Large intestine (tissue), 3 donors: ENCODE measurements around the gene ADAM19. TPM values are rescaled to one million over a fixed set of nuclear protein-coding genes. Genes with fewer than 3 reads are reported as not detected.

ENCODE experiments used
- DNase-seq, 2 donors: peaks; one replicate each; pipeline versions ENCODE4 v3.0.0 to v3.0.0-alpha.2; 2013
- H3K27ac ChIP-seq: one replicate; pipeline ENCODE4 v1.5.1; 2013; ENCODE audit warnings: low read length
- H3K27me3 ChIP-seq: 2 replicates; pipeline ENCODE4 v1.6.1; 2013; ENCODE audit warnings: low read length; ENCODE audit not compliant: control insufficient read depth, insufficient read depth
- H3K36me3 ChIP-seq: 2 replicates; pipeline ENCODE4 v1.6.1; 2013; ENCODE audit warnings: low read length; ENCODE audit not compliant: control insufficient read depth, insufficient read depth
- H3K4me1 ChIP-seq: one replicate; pipeline ENCODE4 v1.6.1; 2013; ENCODE audit warnings: low read length; ENCODE audit not compliant: control insufficient read depth, insufficient read depth
- H3K4me3 ChIP-seq: one replicate; pipeline ENCODE4 v1.5.1; 2013; ENCODE audit warnings: low read length
- H3K9me3 ChIP-seq: one replicate; pipeline ENCODE4 v1.6.1; 2013; ENCODE audit warnings: mild to moderate bottlenecking, low read depth, low read length, moderate library complexity; ENCODE audit not compliant: control insufficient read depth
- WGBS: methylation state at CpG from one replicate; pipeline ENCODE4 v1.1.5; 2013; ENCODE audit warnings: low lambda C conversion rate; ENCODE audit not compliant: insufficient coverage; 5-methylcytosine and 5-hydroxymethylcytosine counted together
- polyA plus RNA-seq: library from polyadenylated mRNA; unstranded; fragments of 120-200 nt; gene quantifications from one replicate; pipeline ENCODE4 v1.2.1, GENCODE V29; 2013

ADAM19 gene
- polyA plus RNA-seq, 1 donor: 13.6 TPM

GRCh38 chr5:157576678-157577077, 1.1 kb upstream of the ADAM19 start:
- Histone ChIP-seq H3K27ac (no peak overlapping the region), H3K4me3 (no peak overlapping the region), H3K27me3 (peaks cover 12% of the 10 kb centered on the region), H3K9me3 (no peaks in the 10 kb centered on the region), H3K36me3 (no peaks in the 10 kb centered on the region), H3K4me1 (peaks cover 11% of the 10 kb centered on the region)
- no CpG with 5 or more reads among the region's 4 CpGs for WGBS
- DNase-seq: no peak

- H3K4me1 ChIP-seq: peaks cover 11% of the 10 kb centered on the region
- H3K36me3 ChIP-seq: no peaks in the 10 kb centered on the region
- no peaks in the 10 kb centered on the region for H3K9me3 ChIP-seq
- H3K4me3 ChIP-seq: peak overlapping the region; percentile 68
- H3K27me3 ChIP-seq: peaks cover 12% of the 10 kb centered on the region
- DNase-seq: peak in 1 of 2 donors; percentile 55
- 0% methylated on average over 5 of the region's 61 CpGs for WGBS
- peak overlapping the region; percentile 61 for H3K27ac ChIP-seq
Observed at GRCh38 chr5:157574456-157575380, 857 bp downstream of the ADAM19 start.

- no peaks in the 10 kb centered on the region for H3K36me3 ChIP-seq
- no peak for DNase-seq
- H3K4me3 ChIP-seq: no peak overlapping the region
- WGBS: 73% methylated on average over 3 of the region's 6 CpGs
- H3K27me3 ChIP-seq: peaks cover 12% of the 10 kb centered on the region
- peak overlapping the region; percentile 56 for H3K27ac ChIP-seq
- H3K4me1 ChIP-seq: peaks cover 11% of the 10 kb centered on the region
- no peaks in the 10 kb centered on the region for H3K9me3 ChIP-seq
Observed at GRCh38 chr5:157571357-157571827, 4.2 kb downstream of the ADAM19 start.

GRCh38 chr5:157570531-157571200, 4.9 kb downstream of the ADAM19 start:
- H3K4me1 ChIP-seq: peaks cover 11% of the 10 kb centered on the region
- no peak for DNase-seq
- no CpG with 5 or more reads among the region's 2 CpGs for WGBS

GRCh38 chr5:157568720-157569119, 6.9 kb downstream of the ADAM19 start:
- no peaks in the 10 kb centered on the region for H3K27me3 ChIP-seq
- WGBS: no CpG with 5 or more reads among the region's 2 CpGs

More at GRCh38 chr5:157570531-157571200, 4.9 kb downstream of the ADAM19 start:
- Histone ChIP-seq H3K9me3 (no peaks in the 10 kb centered on the region), H3K27me3 (peaks cover 12% of the 10 kb centered on the region), H3K27ac (peak overlapping the region; percentile 56), H3K36me3 (no peaks in the 10 kb centered on the region), H3K4me3 (no peak overlapping the region)

GRCh38 chr5:157568222-157568621, 7.4 kb downstream of the ADAM19 start:
- H3K4me3 ChIP-seq: no peak overlapping the region
- H3K27ac ChIP-seq: no peak overlapping the region
- H3K27me3 ChIP-seq: no peaks in the 10 kb centered on the region
- WGBS: no CpG with 5 or more reads among the region's 4 CpGs
- no peaks in the 10 kb centered on the region for H3K4me1 ChIP-seq
- H3K36me3 ChIP-seq: peaks cover 1% of the 10 kb centered on the region
- no peak for DNase-seq
- no peaks in the 10 kb centered on the region for H3K9me3 ChIP-seq

More at GRCh38 chr5:157568720-157569119, 6.9 kb downstream of the ADAM19 start:
- no peak overlapping the region for H3K4me3 ChIP-seq
- no peak for DNase-seq
- no peaks in the 10 kb centered on the region for H3K9me3 ChIP-seq
- no peak overlapping the region for H3K27ac ChIP-seq
- H3K4me1 ChIP-seq: no peaks in the 10 kb centered on the region
- H3K36me3 ChIP-seq: no peaks in the 10 kb centered on the region

GRCh38 chr5:157566902-157567489, 8.6 kb downstream of the ADAM19 start:
- peaks cover 4% of the 10 kb centered on the region for H3K4me1 ChIP-seq
- peaks cover 7% of the 10 kb centered on the region for H3K36me3 ChIP-seq
- DNase-seq: no peak
- H3K9me3 ChIP-seq: no peaks in the 10 kb centered on the region
- H3K27me3 ChIP-seq: no peaks in the 10 kb centered on the region
- WGBS: no CpG with 5 or more reads among the region's 6 CpGs
- H3K27ac ChIP-seq: no peak overlapping the region
- no peak overlapping the region for H3K4me3 ChIP-seq

GRCh38 chr5:157563929-157564716, 11.5 kb downstream of the ADAM19 start:
- no peak for DNase-seq
- H3K9me3 ChIP-seq: no peaks in the 10 kb centered on the region
- peaks cover 7% of the 10 kb centered on the region for H3K36me3 ChIP-seq
- no peak overlapping the region for H3K4me3 ChIP-seq
- no CpG with 5 or more reads among the region's 13 CpGs for WGBS
- peak overlapping the region; percentile 48 for H3K27ac ChIP-seq
- H3K4me1 ChIP-seq: peaks cover 4% of the 10 kb centered on the region
- no peaks in the 10 kb centered on the region for H3K27me3 ChIP-seq

GRCh38 chr5:157563373-157563928, 12.1 kb downstream of the ADAM19 start:
- Histone ChIP-seq H3K4me1 (peaks cover 7% of the 10 kb centered on the region), H3K36me3 (peaks cover 7% of the 10 kb centered on the region), H3K9me3 (no peaks in the 10 kb centered on the region), H3K27ac (peak overlapping the region; percentile 48), H3K27me3 (no peaks in the 10 kb centered on the region), H3K4me3 (no peak overlapping the region)
- WGBS: no CpG with 5 or more reads among the region's 11 CpGs
- no peak for DNase-seq
